NCI-H187 (cell line): ENCODE data around the gene SSTR3.
A peak's percentile ranks its signal among the peaks of the same experiment; 100 is the strongest.

ENCODE experiments used
- DNase-seq, 2 experiments: peaks; one replicate each; lab custom pipeline; 2025; lab: John Stamatoyannopoulos, UW

The SSTR3 gene

DNA sequence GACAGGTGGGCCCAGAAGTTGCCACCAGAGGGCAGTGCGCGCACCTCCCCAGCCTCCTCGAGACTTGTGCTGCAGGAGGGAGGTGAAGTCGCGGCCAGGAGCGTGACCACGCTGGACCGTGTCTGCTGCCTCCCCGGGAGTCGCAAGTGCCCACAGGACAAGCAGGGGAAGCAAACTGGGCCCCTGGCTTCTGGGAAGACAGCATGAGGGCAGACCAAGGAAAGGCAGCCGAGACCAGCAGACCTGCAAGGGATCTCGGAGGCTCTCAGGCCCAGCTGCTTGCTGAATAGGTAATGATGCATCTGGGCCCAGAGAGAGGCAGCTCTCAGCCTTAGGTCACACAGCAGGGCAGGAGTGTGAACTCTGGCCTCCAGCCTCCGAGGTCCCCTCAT, 45.6 kb downstream of the SSTR3 start:
- peak in 1 of 2 experiments; percentile 13 for DNase-seq

DNA sequence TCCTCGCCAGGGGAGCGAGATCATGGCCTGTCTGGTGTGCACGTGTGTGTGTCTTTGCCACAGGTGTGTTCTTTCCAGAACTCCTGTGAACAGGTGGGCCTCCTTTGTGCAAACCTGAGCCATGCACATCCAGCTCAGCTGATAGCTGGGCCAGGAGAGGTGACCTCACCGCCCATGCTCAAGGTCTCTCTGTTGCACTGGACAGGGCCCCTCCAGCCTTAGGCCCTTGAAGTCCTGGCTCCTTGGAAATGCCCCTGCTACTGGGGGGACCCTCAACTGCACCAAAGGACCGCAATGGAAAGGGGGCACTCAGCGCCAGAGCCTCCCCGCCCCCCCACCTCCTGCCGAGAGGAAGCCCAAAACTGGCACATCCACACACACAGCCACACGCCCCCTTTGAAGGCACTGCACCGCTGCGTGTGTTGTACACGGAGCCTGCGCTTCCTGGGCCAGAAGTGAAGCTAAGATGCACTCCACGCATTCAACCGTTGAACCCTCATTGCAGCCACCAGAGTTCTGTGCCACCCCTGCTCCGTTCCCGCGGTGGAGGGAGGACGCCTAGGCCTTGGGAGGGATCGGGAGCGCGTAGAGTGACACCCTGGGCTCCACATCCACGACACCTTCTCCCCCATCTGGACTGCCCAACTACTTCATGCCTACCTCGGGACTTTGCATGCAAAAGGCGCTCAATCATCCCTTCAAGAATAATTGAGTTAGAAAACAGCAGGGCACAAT, 46.2 kb downstream of the SSTR3 start:
- DNase-seq, result no peak

DNA sequence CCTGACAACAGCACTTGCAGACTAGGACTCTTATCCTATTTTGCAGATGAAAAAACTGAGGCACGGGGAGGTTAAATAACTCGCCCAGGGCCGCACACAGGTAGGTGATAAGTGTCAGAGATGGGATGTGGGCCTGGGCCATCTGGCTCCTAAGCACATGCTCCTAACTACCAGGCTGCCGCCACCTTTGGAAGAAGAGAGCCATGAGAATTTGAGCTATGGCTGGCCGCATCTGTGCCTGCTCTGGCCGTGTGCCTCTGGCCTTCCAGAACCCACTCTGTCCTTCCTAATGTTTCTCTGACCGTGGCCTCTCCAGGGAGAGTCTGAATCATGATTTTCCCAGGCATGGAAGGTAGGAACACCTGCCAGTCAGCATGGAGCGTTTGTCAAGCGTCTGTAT, 47.2 kb downstream of the SSTR3 start:
- DNase-seq, result no peak

DNA sequence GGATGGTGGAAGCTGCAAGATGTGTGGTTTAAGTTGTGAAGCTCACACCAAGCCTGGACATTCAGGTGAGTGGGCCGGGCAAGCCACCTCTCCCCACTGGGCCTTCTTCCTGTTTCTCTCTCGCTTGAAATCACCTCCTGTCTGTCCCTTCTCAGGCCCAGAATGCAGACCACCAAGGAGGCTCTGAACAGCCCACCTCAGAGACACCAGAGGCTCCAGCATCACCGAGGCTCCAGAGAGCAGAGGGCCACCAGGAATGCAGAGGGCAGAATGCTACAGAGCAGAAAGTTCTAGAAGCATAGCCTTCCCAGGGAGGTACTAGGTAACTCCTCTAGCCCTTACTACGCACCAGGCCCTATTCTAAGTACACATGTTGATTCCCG, 47.8 kb downstream of the SSTR3 start:
- DNase-seq, result no peak

DNA sequence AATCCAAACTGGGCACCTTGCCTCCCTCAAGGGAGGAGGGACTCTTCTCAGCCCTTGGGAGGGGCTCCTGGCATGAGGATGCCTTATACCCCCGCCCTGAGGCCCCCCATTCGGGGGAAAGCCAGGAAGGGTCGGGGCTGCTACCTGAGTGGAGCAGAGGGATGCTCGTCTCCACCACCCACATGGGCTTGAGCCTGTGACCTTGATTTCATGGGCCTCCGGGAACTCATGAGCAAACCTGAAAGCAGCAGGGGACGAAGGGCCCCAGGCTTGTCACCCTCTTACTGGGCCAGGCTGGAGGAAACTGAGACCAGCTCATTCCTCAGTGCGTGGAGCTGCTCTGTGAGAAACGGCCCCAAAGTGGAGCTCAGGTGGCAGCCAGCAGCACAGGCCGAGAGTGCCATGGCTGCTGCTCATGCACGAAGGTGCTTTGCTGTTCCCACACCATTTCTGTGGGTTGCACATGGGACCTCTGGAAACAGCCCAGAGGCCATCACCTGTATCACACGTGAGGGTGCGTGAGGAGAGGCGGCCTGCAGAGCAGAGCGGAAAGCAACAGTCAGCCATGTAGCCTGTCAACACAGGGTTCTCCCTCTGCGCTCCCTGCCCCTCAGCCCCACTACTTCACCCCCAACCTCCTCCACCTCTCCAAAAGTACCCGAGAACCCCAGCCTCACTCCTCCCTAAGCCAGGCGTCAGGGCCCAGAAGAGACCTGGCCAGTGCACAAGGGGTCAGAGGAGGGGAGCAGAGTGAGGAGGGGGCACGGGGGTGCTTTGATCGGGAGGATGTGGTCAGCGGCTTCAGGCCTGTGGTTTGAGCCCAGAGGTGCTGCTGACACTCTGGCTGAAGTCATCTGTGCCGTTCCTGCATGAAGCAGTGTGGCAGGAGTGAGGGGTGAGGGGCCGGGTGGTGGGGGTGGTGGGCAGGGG, 48.4 kb downstream of the SSTR3 start:
- DNase-seq, result no peak

DNA sequence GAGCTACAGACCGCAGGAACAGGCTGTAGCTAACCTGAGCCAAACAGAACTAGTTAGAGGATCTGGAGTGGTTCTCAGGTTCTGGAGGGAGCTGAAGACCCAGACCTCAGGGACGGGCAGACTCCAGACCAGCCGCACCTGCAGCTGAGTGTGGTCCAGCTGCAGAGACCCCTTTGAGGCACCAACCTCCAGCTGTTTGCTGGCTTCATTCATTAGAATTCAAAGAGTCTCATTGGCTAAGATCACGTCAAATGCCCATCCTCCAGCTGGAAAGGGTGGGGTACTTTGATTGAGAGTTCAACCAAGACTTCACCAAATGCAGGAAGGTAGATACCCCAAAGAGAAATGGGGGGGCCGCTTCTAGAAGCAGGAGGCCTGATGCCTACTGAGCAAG, 49.2 kb downstream of the SSTR3 start:
- no peak for DNase-seq

DNA sequence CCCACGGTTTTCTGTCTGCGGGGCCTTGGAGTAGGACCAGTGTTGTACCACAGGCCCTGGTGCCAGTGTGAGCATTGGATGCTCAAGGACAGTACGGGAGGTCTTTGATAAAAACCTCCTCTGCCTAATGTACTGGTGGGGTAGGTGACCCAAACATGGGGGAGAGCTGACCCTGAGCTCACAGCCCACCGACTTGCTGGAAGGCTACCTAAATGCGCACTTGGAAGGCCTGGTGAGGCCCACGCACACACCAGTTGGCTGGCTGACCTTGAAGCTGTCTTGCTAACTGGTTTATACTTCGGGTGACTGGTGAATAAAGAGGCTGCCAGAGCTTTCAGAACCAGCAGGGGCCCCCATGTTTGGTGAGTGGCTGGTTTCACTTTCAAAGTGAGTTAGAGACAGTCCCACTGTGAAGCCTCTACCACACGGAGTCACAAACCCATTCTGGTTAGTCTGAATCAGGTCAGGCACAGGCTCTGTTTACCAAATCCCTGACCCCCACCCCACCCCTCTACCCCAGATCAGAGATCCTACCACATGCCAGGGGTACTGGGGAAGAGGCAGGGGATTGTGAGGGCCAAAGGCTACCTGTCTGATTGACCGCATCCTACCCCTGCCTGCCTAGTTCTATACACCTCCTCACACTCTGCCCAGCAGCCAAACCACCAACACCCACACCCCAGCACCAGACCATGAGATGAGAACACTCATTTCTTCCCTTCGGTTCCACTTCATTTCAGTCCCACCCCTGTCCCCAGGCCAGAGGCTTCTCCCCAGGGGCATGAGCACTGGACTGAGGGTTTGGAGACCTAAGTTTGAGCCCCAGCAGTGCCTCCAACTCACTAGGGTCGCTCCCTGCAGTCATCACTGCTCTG, 49.8 kb downstream of the SSTR3 start:
- no peak for DNase-seq

DNA sequence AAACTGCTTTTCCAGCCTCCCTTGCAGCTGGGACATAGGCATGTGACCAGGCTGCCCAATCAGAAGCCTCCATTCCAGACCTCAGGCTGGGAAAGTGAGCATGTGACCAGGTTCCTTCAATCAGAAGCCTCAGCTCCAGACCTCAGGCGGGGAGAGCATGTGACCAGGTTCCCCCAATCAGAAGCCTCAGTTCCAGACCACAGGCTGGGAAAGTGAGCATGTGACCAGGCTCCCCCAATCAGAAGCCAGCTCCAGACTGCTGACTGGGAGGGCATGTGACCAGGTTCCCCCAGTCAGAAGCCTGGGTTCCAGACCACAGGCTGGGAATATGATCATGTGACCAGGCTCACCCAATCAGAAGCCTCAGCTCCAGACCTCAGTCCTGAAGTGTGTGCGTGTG, 50.8 kb downstream of the SSTR3 start:
- DNase-seq, result no peak

DNA sequence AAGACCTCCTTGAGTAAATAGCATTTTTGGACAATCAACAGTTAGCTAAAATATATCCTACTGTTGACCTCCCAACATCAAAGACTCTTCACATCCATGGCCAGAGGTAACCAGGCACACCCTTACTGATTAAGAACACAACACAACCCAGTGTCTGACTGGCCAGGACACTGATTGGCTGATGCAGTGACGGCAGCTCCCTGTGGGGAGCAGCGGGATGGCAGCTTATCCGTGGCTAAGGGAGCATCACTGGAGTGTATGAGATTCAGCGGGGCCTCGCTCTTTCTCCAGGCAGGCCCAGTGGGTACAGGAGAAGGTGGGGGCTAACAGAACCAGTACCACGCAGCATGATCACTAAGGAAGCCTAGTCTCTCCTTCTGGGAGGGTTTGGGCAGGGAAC, 52.2 kb downstream of the SSTR3 start:
- no peak for DNase-seq

DNA sequence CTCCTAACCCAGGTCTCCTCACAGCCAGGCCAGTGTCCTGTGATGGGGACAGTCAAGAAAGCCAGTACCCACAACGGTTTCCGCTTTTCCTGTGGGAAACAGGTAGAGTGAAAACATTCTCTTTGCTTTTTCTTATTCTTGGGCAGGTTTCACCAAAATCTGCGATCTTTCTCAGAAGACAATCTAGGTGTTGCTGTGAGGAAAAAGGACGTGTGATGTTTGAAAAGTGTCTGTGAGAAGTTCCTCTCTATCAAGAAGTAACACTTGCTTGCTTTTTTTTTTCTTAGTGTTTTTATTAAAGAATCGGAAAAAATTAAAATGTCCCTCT, 53.4 kb downstream of the SSTR3 start:
- no peak for DNase-seq

DNA sequence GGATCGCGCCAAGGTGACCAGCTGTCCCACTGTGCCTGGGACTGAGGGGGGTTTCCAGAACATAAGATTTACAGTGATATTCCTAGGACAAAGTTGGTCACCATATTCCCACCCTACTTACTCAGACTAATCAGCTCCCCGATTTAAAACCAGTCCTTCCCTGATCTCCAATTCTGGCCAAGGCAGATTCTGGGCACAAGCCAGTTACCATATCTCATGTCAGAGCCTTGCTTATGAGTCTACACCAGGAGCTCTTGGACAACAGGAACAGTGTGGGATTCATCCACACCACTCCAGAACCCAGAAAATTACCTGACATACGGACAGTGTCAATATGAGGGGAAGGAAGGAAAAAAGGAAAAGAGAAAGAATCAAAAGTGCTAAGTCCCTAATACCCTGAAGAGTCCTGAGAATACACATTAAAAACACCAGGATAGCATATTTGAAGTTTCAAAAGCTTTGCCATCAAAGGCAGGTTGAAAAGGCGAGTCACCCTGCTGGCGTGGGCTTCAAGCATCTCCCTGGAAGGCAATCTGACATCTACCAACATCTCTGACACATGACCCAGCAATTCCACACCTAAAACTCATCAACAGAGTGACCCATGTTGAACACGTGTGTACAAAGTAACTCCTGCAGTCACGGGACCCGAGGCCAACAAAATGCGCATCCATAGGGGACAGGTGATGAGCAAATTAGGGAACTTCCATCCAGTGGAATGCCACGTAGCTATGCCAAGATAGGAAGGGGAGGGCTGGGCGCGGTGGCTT, 54.6 kb downstream of the SSTR3 start:
- DNase-seq, result no peak

DNA sequence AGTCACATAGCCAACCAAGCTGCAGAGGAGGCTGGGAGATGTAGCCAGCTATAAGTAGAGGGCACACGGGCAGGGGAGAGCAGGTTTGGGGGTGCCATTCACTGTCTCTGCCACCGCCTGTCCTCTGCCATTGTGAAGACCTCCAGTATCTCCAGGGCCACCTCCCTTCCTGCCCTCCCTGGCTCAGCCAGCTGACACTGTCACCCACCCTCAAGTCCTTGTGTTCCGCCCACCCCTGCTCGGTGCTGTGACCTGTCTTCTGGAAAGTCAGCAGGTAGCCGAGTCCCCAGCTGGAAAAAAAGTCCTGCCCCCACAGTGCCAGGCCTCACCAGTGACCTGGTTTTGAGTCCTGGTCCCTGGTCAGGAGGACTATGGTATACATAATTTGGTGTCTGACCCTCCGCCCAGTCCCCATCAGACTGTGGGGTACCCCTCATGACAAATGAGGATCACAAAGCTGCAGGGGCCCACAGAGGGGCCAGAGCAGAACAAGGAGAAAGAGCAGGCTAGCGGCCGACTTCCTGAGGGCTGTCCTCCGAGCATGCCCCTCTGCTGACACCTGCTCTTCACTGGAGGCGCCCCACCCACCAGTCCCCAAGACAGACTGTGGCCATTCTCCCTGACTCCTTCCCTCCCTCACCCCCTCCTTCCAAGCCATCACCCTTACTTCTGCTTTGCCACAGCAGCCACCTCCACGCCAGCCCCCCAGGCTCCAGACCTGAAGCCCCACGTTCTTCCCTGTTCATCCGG, 55.4 kb downstream of the SSTR3 start:
- no peak for DNase-seq

DNA sequence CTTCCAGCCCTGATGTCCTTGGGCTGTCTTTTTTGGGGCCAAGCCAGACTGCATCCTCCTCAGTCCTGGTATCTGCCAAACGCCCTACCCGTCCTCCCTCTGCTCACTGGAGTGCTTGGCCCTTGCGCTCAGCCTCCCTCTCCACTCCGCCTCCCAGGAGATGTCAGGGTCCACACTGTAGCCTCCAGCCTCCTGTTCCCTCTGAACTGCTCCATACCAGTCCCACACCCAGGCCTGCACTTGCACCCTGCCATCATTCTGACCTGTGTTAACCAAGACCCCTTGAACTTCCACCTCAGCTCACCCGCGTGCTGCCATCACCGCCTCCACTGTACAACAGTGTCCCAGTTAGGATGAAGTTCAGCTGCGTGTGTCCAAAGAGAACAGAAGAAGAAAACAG, 56.3 kb downstream of the SSTR3 start:
- DNase-seq, result no peak

DNA sequence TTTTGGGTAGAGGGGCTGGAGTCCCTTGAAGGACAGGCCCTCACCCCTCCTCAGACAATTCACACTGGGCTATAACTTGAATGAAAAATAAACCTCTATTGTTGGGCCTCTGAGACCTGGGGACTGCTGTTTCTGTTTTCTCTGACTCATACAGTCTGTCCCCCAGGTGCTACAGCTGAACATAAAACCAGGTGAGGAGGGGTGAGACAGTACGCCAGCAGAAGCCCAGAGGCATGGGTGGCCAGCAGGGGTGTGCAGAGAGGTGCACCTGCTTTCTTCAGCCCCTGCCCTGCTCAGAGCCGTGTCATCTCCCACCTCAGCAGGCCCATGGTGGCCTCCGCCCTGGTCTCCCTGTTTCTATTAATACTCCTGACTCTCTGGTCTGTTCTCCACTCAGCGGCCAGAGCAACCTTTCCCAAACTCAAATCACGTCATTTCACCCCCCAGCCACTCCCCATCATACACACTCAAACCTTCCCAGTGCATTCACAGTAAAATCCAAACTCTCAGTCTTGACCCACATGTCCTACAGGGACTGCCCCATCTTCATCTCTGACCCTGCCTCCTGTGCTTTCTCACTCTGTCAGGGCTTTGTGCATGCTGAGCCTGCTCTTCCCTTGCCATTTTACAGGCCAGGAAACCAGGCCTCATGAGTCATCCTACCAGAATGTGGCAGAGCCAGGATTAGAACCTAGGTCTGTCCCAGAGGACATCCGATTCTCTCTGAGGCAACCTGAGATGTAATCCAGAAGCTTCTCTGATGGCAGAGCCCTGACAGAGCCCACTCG, 57.2 kb downstream of the SSTR3 start:
- DNase-seq, result no peak
